ENCODE data around the gene MRPL21. TPM values are rescaled to one million over a fixed set of nuclear protein-coding genes. Genes with fewer than 3 reads are reported as not detected.

MRPL21 gene
- polyA plus RNA-seq, 10 donors, result 36.1 to 57.3 (median 47.5) TPM

DNA sequence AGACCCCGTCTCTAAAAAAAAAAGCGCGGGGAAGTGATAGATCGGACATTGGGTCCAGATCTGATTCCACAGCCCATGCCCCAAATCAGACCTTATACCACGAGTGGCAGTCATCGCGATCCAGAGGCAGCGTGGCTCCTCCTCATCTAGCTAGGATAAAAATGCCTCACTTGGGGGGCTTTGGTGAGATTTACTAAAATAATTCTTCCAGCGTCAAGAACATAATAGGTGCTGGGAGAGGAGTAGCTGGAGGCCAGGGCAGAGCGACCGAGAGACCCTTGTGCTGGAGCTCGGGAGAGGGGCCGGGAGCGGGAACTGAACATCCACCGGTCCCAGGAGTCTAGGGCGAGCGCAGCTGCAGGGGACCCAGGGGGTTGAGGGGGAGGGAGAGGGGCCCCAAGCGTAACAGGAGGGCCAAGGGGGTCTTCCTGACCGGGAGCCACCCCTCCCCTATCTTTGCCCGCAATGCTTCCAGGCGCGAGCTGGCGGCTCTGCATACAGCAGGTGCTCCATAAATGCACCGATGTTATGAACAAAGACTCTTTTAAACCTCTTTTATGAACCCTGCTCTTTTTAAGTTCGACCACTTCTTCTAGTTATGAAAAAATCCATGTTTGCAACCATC lies 61.1 kb downstream of the MRPL21 start:
- no peak for DNase-seq

DNA sequence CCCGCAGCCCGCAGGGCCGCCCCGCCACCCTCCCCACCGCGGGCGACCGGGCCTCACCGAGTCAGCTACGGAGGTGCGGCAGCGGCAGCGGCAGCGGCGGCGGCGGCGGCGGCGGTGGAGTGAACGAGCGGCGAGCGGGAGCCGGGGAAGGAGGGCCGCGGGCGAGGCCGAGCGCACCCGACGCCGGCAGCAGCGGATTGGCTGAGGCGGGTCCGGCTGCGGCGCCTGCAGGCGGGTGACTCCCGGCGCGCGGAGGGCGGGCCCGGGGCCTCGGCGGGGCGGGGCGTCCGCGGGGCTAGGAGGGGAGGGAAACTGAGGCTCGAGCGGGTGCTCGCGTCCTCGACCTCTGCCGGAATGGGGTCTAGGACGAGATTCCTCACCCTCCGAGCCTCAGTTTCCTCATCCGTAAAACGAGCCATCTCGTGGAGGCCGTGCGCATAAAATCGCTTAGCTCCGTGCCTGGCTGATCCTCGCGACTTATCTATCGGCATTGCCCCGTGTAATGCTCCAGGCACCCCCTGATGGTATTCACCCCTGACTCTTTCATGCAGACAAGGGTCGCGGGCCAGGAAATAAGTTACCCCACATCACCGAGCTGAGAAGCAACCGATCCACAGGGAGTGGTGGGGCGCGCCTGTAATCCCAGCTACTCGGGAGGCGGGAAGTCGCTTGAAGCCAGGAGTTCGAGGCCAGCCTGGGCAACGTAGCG lies 61.8 kb downstream of the MRPL21 start, which contains the start of gene CPT1A:
Gene CPT1A (minus strand): TSS at position 199 of the 709 bp plus-strand sequence. CDS start 26,442 bp downstream, outside the sequence.
- peak; percentile 63 to 87 (median 67) for DNase-seq

Other genes with a start within 250 kb of the MRPL21 start
- 1 to 10 TPM in 1 of 10 donors, under 1 TPM in 6, not detected in 3; 0.36 to 1.3 (median 0.51) TPM for gene GAL, start 219.3 kb downstream of the MRPL21 start, polyA plus RNA-seq (ENCODE audit: insufficient read length in 10 of 10)
- gene TESMIN, start 152.3 kb downstream of the MRPL21 start, polyA plus RNA-seq (ENCODE audit: insufficient read length in 10 of 10), result 1 to 10 TPM in 2 of 10 donors, under 1 TPM in 8; 0.27 to 1.7 (median 0.56) TPM
- 10 to 100 TPM; 10.1 to 13.7 (median 11.8) TPM for gene CPT1A, start 61.9 kb downstream of the MRPL21 start, polyA plus RNA-seq (ENCODE audit: insufficient read length in 10 of 10)
- 10 to 100 TPM; 10.5 to 18.1 (median 11.8) TPM for gene IGHMBP2, start 59 bp upstream of the MRPL21 start, polyA plus RNA-seq (ENCODE audit: insufficient read length in 10 of 10)
- gene MRGPRD, start 77.2 kb upstream of the MRPL21 start, polyA plus RNA-seq (ENCODE audit: insufficient read length in 10 of 10), result under 1 TPM in 2 of 10 donors, not detected in 8; 0.21 to 0.25 TPM
- 10 to 100 TPM; 13.0 to 29.6 (median 19.2) TPM for gene MRGPRF, start 109.4 kb upstream of the MRPL21 start, polyA plus RNA-seq (ENCODE audit: insufficient read length in 10 of 10)
- 10 to 100 TPM in 1 of 10 donors, 1 to 10 TPM in 9; 5.8 to 10.4 (median 7.7) TPM for gene TPCN2, start 145.1 kb upstream of the MRPL21 start, polyA plus RNA-seq (ENCODE audit: insufficient read length in 10 of 10)